Esophagus squamous epithelium (tissue), 5 donors: ENCODE measurements around the gene LRRC4. TPM values are rescaled to one million over a fixed set of nuclear protein-coding genes. Genes with fewer than 3 reads are reported as not detected.

ENCODE experiments used
- DNase-seq: peaks from one replicate; lab custom pipeline; 2025; lab: John Stamatoyannopoulos, UW
- H3K27ac ChIP-seq, 4 donors: fragments of 200-600 bp; sonication (generic); one replicate each; pipeline ENCODE4 v1.5.1; 2016 to 2019; ENCODE audit warnings: mild to moderate bottlenecking in 1 of 4
- H3K27me3 ChIP-seq, 4 donors: fragments of 200-600 bp; sonication (generic); 1 replicate in 3 of 4; 2 replicates in 1 of 4; pipeline versions ENCODE4 v1.5.1 to v1.6.0; 2017 to 2021; ENCODE audit warnings: antibody characterized with exemption in 1 of 4
- H3K36me3 ChIP-seq, 3 donors: fragments of 200-600 bp; sonication (generic); one replicate each; pipeline ENCODE4 v1.5.1; 2016 to 2019
- H3K4me1 ChIP-seq, 3 donors: fragments of 200-600 bp; sonication (generic); one replicate each; pipeline ENCODE4 v1.5.1; 2017 to 2019
- H3K4me3 ChIP-seq, 4 donors: fragments of 200-600 bp; sonication (generic); 1 replicate in 3 of 4; 2 replicates in 1 of 4; pipeline ENCODE4 v1.5.1; 2016 to 2019; ENCODE audit warnings: mild to moderate bottlenecking in 2 of 4, moderate library complexity in 1 of 4
- H3K9me3 ChIP-seq, 3 donors: fragments of 200-600 bp; sonication (generic); one replicate each; pipeline ENCODE4 v1.5.1; 2016 to 2019
- CTCF ChIP-seq, 6 experiments: fragments of 450-650 bp in 4 of 6; fragments of 200-600 bp in 2 of 6; sonication (generic) in 2 of 6; IDR thresholded peaks; one replicate each; pipeline ENCODE4 v1.5.1; 2016 to 2019; ENCODE audit warnings: antibody characterized with exemption in 6 of 6, mild to moderate bottlenecking in 4 of 6, moderate library complexity in 4 of 6
- POLR2A ChIP-seq, 4 donors: fragments of 450-650 bp; IDR thresholded peaks; one replicate each; pipeline ENCODE4 v1.6.1; 2017; ENCODE audit warnings: antibody characterized with exemption in 4 of 4, mild to moderate bottlenecking in 4 of 4, moderate library complexity in 3 of 4
- WGBS, 2 donors: methylation state at CpG; one replicate each; pipeline ENCODE4 v1.1.5; 2018; 5-methylcytosine and 5-hydroxymethylcytosine counted together
- intact Hi-C: fragments of 100-400 bp; cut with DNase I; formaldehyde crosslinking; loops from one replicate; pipeline ENCODE4 v1.15.0; 2022
- total RNA-seq, 4 donors: library from RNA; depleted of rRNA; stranded (reverse); fragments of >200 nt; gene quantifications; one replicate each; pipeline ENCODE4 v1.1.0, GENCODE V29; 2016
- donor health status: DM: yes; HTN: yes; CAD: no.

The LRRC4 gene
- total RNA-seq, 4 donors from 2014 or later: 2.9 to 11.1 (median 6.5) TPM

- no peak for TF ChIP-seq CTCF (IDR thresholded peaks at IDR 0.05)
- TF ChIP-seq POLR2A (IDR thresholded peaks at IDR 0.05): no peak
- intact Hi-C loops: no loop called here
- H3K4me1 ChIP-seq: peaks cover 0 to 7% (median 0%) of the 10 kb centered on the region in 3 donors
- H3K27ac ChIP-seq: no peak overlapping the region
- H3K36me3 ChIP-seq: peaks cover 0 to 6% (median 0%) of the 10 kb centered on the region in 3 donors
- no peak overlapping the region for H3K4me3 ChIP-seq
- no peaks in the 10 kb centered on the region for H3K9me3 ChIP-seq
- no peaks in the 10 kb centered on the region for H3K27me3 ChIP-seq
- 96 to 98% methylated on average over 4 of the region's 4 CpGs for WGBS, 2 donors
- no peak for DNase-seq
Measured at GRCh38 chr7:128039544-128039953, 8.3 kb upstream of the LRRC4 start.

- intact Hi-C loops: no loop called here
- Histone ChIP-seq H3K27ac (no peak overlapping the region), H3K9me3 (no peaks in the 10 kb centered on the region), H3K4me1 (peaks cover 0 to 8% (median 0%) of the 10 kb centered on the region in 3 donors), H3K36me3 (peaks cover 0 to 3% (median 0%) of the 10 kb centered on the region in 3 donors), H3K4me3 (no peak overlapping the region), H3K27me3 (peaks cover 0 to 2% (median 0%) of the 10 kb centered on the region in 4 donors)
- DNase-seq: no peak
- WGBS, 2 donors: 89 to 94% methylated on average over 8 of the region's 8 CpGs
- no peak for TF ChIP-seq POLR2A (IDR thresholded peaks at IDR 0.05)
- TF ChIP-seq CTCF (IDR thresholded peaks at IDR 0.05): no peak
Measured at GRCh38 chr7:128037880-128038619, 6.8 kb upstream of the LRRC4 start.

GRCh38 chr7:128037081-128037480, 5.8 kb upstream of the LRRC4 start:
- Histone ChIP-seq H3K4me1 (peaks cover 0 to 18% (median 7%) of the 10 kb centered on the region in 3 donors), H3K27ac (no peak overlapping the region), H3K4me3 (no peak overlapping the region), H3K27me3 (peaks cover 0 to 12% (median 0%) of the 10 kb centered on the region in 4 donors), H3K9me3 (no peaks in the 10 kb centered on the region), H3K36me3 (no peaks in the 10 kb centered on the region)
- intact Hi-C loops: no loop called here
- TF ChIP-seq CTCF (IDR thresholded peaks at IDR 0.05): no peak
- no peak for TF ChIP-seq POLR2A (IDR thresholded peaks at IDR 0.05)
- DNase-seq: no peak
- WGBS, 2 donors: 92% methylated on average over 2 of the region's 2 CpGs

GRCh38 chr7:128036226-128036940, 5.1 kb upstream of the LRRC4 start:
- H3K27ac ChIP-seq: no peak overlapping the region
- intact Hi-C loops: no loop called here
- no peak overlapping the region for H3K4me3 ChIP-seq
- peaks cover 0 to 12% (median 0%) of the 10 kb centered on the region in 4 donors for H3K27me3 ChIP-seq
- TF ChIP-seq CTCF (IDR thresholded peaks at IDR 0.05) (no peak), POLR2A (IDR thresholded peaks at IDR 0.05) (no peak)
- no peaks in the 10 kb centered on the region for H3K9me3 ChIP-seq
- H3K36me3 ChIP-seq: no peaks in the 10 kb centered on the region
- 65 to 79% methylated on average over 4 of the region's 4 CpGs for WGBS, 2 donors
- DNase-seq: no peak
- H3K4me1 ChIP-seq: peaks cover 0 to 21% (median 8%) of the 10 kb centered on the region in 3 donors

GRCh38 chr7:128035712-128036111, 4.5 kb upstream of the LRRC4 start:
- H3K27me3 ChIP-seq: peaks cover 0 to 18% (median 0%) of the 10 kb centered on the region in 4 donors
- intact Hi-C loops: no loop called here

More at GRCh38 chr7:128035712-128036111, 4.5 kb upstream of the LRRC4 start:
- TF ChIP-seq CTCF (IDR thresholded peaks at IDR 0.05): peak in 2 of 6 experiments; percentile 17 to 40
- no peak for TF ChIP-seq POLR2A (IDR thresholded peaks at IDR 0.05)
- DNase-seq: no peak
- H3K4me1 ChIP-seq: peaks cover 3 to 21% (median 9%) of the 10 kb centered on the region in 3 donors
- 86 to 90% methylated on average over 3 of the region's 3 CpGs for WGBS, 2 donors
- no peak overlapping the region for H3K27ac ChIP-seq
- no peaks in the 10 kb centered on the region for H3K9me3 ChIP-seq
- H3K4me3 ChIP-seq: no peak overlapping the region
- H3K36me3 ChIP-seq: no peaks in the 10 kb centered on the region
